DOHH2 (cell line): ENCODE results near the gene HPS5.

ENCODE experiments used
- EZH2phosphoT487 ChIP-seq: fragments of 200-600 bp; sonication (generic); IDR thresholded peaks from 2 replicates; pipeline ENCODE4 v1.6.1; 2017; ENCODE audit warnings: borderline replicate concordance, mild to moderate bottlenecking, antibody characterized with exemption, low read length, moderate library complexity, mixed read lengths
- TF ChIP-seq, protein P1 (sequence below): fragments of 200-600 bp; sonication (generic); IDR thresholded peaks from one replicate; pipeline ENCODE4 v1.5.1; 2014; ENCODE audit warnings: antibody characterized with exemption, mild to moderate bottlenecking, low read depth, low read length; ENCODE audit not compliant: poor library complexity, severe bottlenecking

DNA sequence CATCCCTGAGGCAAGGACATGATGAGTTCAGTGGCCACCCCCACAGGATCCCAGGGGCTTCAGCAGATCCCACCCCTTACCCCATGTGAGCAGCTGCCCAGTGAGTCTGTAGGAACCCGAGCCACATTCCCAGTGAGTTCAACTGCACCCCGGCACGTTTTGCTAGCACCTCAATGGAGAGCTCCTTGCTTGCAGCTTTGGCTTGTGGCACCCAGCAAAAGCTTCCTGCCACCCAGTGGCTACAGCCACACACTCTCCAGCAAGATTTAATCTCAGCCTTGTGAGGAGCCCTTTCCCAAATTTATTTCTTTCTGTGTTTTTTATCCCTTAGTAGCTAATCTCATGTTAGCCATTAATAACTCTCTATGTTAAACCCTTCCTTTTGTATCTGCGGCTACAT lies 51.8 kb downstream of the HPS5 start:
- no peak for TF ChIP-seq EZH2phosphoT487
- TF ChIP-seq, protein P1, sequence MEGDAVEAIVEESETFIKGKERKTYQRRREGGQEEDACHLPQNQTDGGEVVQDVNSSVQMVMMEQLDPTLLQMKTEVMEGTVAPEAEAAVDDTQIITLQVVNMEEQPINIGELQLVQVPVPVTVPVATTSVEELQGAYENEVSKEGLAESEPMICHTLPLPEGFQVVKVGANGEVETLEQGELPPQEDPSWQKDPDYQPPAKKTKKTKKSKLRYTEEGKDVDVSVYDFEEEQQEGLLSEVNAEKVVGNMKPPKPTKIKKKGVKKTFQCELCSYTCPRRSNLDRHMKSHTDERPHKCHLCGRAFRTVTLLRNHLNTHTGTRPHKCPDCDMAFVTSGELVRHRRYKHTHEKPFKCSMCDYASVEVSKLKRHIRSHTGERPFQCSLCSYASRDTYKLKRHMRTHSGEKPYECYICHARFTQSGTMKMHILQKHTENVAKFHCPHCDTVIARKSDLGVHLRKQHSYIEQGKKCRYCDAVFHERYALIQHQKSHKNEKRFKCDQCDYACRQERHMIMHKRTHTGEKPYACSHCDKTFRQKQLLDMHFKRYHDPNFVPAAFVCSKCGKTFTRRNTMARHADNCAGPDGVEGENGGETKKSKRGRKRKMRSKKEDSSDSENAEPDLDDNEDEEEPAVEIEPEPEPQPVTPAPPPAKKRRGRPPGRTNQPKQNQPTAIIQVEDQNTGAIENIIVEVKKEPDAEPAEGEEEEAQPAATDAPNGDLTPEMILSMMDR = no peak
